SK-N-SH (cell line): Measurements from ENCODE around the gene TMEM218. TPM values are rescaled to one million over a fixed set of nuclear protein-coding genes. Genes with fewer than 3 reads are reported as not detected.

ENCODE experiments used
- CTCF ChIA-PET: fragments of 300-600, 350-600 bp; formaldehyde crosslinking; extraction: SDS; loops from one replicate; lab custom pipeline; 2021; lab: Yijun Ruan, JAX
- POLR2A ChIA-PET: fragments of 350-600 bp; sonication (Branson Sonifier 250); formaldehyde crosslinking; extraction: SDS; loops from one replicate; lab custom pipeline; 2020; ENCODE audit warnings: antibody characterized with exemption, inconsistent platforms; lab: Yijun Ruan, JAX
- DNase-seq: peaks from one replicate; pipeline ENCODE4 v3.0.0; 2012
- H2AFZ ChIP-seq: fragments of 200-600 bp; sonication (generic); 2 replicates; pipeline ENCODE4 v1.8.1; 2016; ENCODE audit warnings: antibody characterized with exemption, mild to moderate bottlenecking, low read depth
- H3F3A ChIP-seq: fragments of 200-600 bp; sonication (generic); replicated peaks from 2 replicates; pipeline ENCODE3; 2016; ENCODE audit warnings: antibody characterized with exemption, mild to moderate bottlenecking; ENCODE audit not compliant: insufficient read depth
- H3K27ac ChIP-seq, 2 experiments: fragments of 200-500 bp in 1 of 2; fragments of 200-600 bp in 1 of 2; sonication (Bioruptor generic) in 1 of 2; sonication (generic), shearing (Covaris generic) in 1 of 2; 2 replicates each; pipeline versions ENCODE4 v1.5.1 to v1.6.1; 2014 to 2016; ENCODE audit warnings: low read depth in 2 of 2, inconsistent platforms in 1 of 2, low read length in 1 of 2, mild to moderate bottlenecking in 1 of 2, mixed read lengths in 1 of 2
- H3K27me3 ChIP-seq: fragments of 200-600 bp; sonication (generic), shearing (Covaris generic); 2 replicates; pipeline ENCODE4 v1.6.1; 2016; ENCODE audit warnings: mixed run types; ENCODE audit not compliant: insufficient read depth
- H3K36me3 ChIP-seq, 2 experiments: fragments of 200-500 bp in 1 of 2; fragments of 200-600 bp in 1 of 2; sonication (Bioruptor generic) in 1 of 2; sonication (generic) in 1 of 2; replicated peaks in 1 of 2; 2 replicates each; pipeline versions ENCODE3 to v1.5.1; 2014 to 2016; ENCODE audit warnings: low read length in 1 of 2, mild to moderate bottlenecking in 1 of 2; ENCODE audit not compliant: insufficient read depth in 2 of 2, control insufficient read depth in 1 of 2
- H3K4me1 ChIP-seq, 2 experiments: fragments of 200-500 bp in 1 of 2; fragments of 200-600 bp in 1 of 2; sonication (Bioruptor generic) in 1 of 2; sonication (generic), shearing (Covaris generic) in 1 of 2; 2 replicates each; pipeline versions ENCODE4 v1.5.1 to v1.6.1; 2014 to 2016; ENCODE audit warnings: low read depth in 1 of 2, low read length in 1 of 2, mixed run types in 1 of 2; ENCODE audit not compliant: insufficient read depth in 2 of 2, control insufficient read depth in 1 of 2
- H3K4me2 ChIP-seq: fragments of 200-600 bp; sonication (generic), shearing (Covaris generic); 2 replicates; pipeline ENCODE4 v1.6.1; 2017; ENCODE audit warnings: mixed run types
- H3K4me3 ChIP-seq, 2 experiments: fragments of 200-500 bp in 1 of 2; fragments of 200-600 bp in 1 of 2; sonication (Bioruptor generic) in 1 of 2; sonication (generic), shearing (Covaris generic) in 1 of 2; 2 replicates each; pipeline versions ENCODE4 v1.5.1 to v1.8.1; 2014 to 2016; ENCODE audit warnings: low read depth in 2 of 2, inconsistent platforms in 1 of 2, low read length in 1 of 2, mild to moderate bottlenecking in 1 of 2, mixed read lengths in 1 of 2, moderate library complexity in 1 of 2
- H3K79me2 ChIP-seq: fragments of 200-600 bp; sonication (generic); 2 replicates; pipeline ENCODE4 v1.8.1; 2017; ENCODE audit warnings: mild to moderate bottlenecking; ENCODE audit not compliant: insufficient read depth
- H3K9ac ChIP-seq: fragments of 200-600 bp; sonication (generic); 2 replicates; pipeline ENCODE4 v1.6.1; 2017; ENCODE audit warnings: mixed run types
- H3K9me2 ChIP-seq: fragments of 200-600 bp; sonication (generic); 2 replicates; pipeline ENCODE4 v1.6.1; 2017; ENCODE audit warnings: mixed run types
- H3K9me3 ChIP-seq: fragments of 200-600 bp; sonication (generic); 2 replicates; pipeline ENCODE4 v1.6.1; 2017; ENCODE audit warnings: mixed run types, mild to moderate bottlenecking, moderate library complexity
- H4K20me1 ChIP-seq: fragments of 200-600 bp; sonication (generic); 2 replicates; pipeline ENCODE4 v1.6.1; 2017; ENCODE audit warnings: mild to moderate bottlenecking, mixed run types; ENCODE audit not compliant: insufficient read depth
- CHD2 ChIP-seq: fragments of 150-350 bp; IDR thresholded peaks from 2 replicates; pipeline ENCODE4 v1.6.1; 2018; ENCODE audit warnings: low read length; ENCODE audit not compliant: partially characterized antibody
- ELF1 ChIP-seq: IDR thresholded peaks from 2 replicates; pipeline ENCODE4 v1.4.0; 2012
- FOSL2 ChIP-seq: IDR thresholded peaks from 2 replicates; pipeline ENCODE4 v1.4.0; 2012; ENCODE audit warnings: low read depth, mild to moderate bottlenecking, moderate library complexity, borderline replicate concordance
- FOXM1 ChIP-seq: IDR thresholded peaks from 2 replicates; pipeline ENCODE4 v1.4.0; 2012; ENCODE audit warnings: low read depth, mild to moderate bottlenecking
- GATA2 ChIP-seq: sonication (generic); formaldehyde crosslinking; IDR thresholded peaks from 2 replicates; pipeline ENCODE4 v1.5.0; 2020; ENCODE audit warnings: mild to moderate bottlenecking, missing genetic modification reagents
- IRF3 ChIP-seq: fragments of 150-350 bp; IDR thresholded peaks from 2 replicates; pipeline ENCODE4 v1.6.1; 2016; ENCODE audit warnings: mild to moderate bottlenecking, low read depth, low read length
- MXI1 ChIP-seq: IDR thresholded peaks from 2 replicates; pipeline ENCODE4 v1.6.1; 2012; ENCODE audit warnings: mild to moderate bottlenecking, low read depth, low read length, improper control_type of control experiment
- NFIC ChIP-seq: IDR thresholded peaks from 2 replicates; pipeline ENCODE4 v1.4.0; 2012; ENCODE audit warnings: borderline replicate concordance
- NRF1 ChIP-seq: IDR thresholded peaks from 2 replicates; pipeline ENCODE4 v1.6.1; 2012; ENCODE audit warnings: low read depth, mild to moderate bottlenecking, low read length
- PBX3 ChIP-seq: IDR thresholded peaks from 2 replicates; pipeline ENCODE4; 2012
- RAD21 ChIP-seq: IDR thresholded peaks from 2 replicates; pipeline ENCODE4 v1.6.1; 2012; ENCODE audit warnings: mild to moderate bottlenecking, low read length
- RCOR1 ChIP-seq: fragments of 150-350 bp; IDR thresholded peaks from 2 replicates; pipeline ENCODE4 v1.6.1; 2017; ENCODE audit warnings: antibody characterized with exemption, low read length
- REST ChIP-seq: IDR thresholded peaks from 2 replicates; pipeline ENCODE4 v1.6.1; 2012; ENCODE audit warnings: mild to moderate bottlenecking, low read depth, low read length, moderate library complexity
- RFX5 ChIP-seq: IDR thresholded peaks from 2 replicates; pipeline ENCODE4 v1.6.1; 2012; ENCODE audit warnings: mild to moderate bottlenecking, improper control_type of control experiment, low read length
- SIN3A ChIP-seq: IDR thresholded peaks from 2 replicates; pipeline ENCODE4 v1.6.1; 2012; ENCODE audit warnings: low read depth, mild to moderate bottlenecking, low read length, moderate library complexity, borderline replicate concordance
- TCF12 ChIP-seq: IDR thresholded peaks from 2 replicates; pipeline ENCODE4 v1.4.0; 2012
- USF1 ChIP-seq: IDR thresholded peaks from 2 replicates; pipeline ENCODE4 v1.4.0; 2012; ENCODE audit warnings: low read depth, borderline replicate concordance
- YY1 ChIP-seq: IDR thresholded peaks from 2 replicates; pipeline ENCODE4 v1.4.0; 2012; ENCODE audit warnings: low read depth, mild to moderate bottlenecking
- WGBS: methylation state at CpG from one replicate; pipeline ENCODE4 v1.1.6; 2017; ENCODE audit warnings: low lambda C conversion rate; 5-methylcytosine and 5-hydroxymethylcytosine counted together
- polyA plus RNA-seq, 3 experiments: library from polyadenylated mRNA; depleted of rRNA; stranded (reverse); fragments of >200 nt; gene quantifications; 2 replicates each; pipeline ENCODE4 v1.2.3, GENCODE V29; 2012
- TF ChIP-seq, protein P1 (sequence below): IDR thresholded peaks from 2 replicates; pipeline ENCODE4 v1.4.0; 2012; ENCODE audit warnings: low read depth
- TF ChIP-seq, protein P2 (sequence below): fragments of 200-600 bp; sonication (generic); IDR thresholded peaks from 2 replicates; pipeline ENCODE4 v1.6.1; 2017; ENCODE audit warnings: antibody characterized with exemption, mild to moderate bottlenecking, moderate library complexity

The TMEM218 gene
- polyA plus RNA-seq, 1 of the 3 experiments (the other 2 are of a cell fraction): 36.2 TPM

GRCh38 chr11:125117429-125117828 is 6.0 kb upstream of the TMEM218 start:
- DNase-seq: no peak
- WGBS: 84% methylated on average over 4 of the region's 4 CpGs
- no peak for TF ChIP-seq GATA2
- no peak overlapping the region for H3K27ac ChIP-seq
- no peaks in the 10 kb centered on the region for H4K20me1 ChIP-seq
- H2AFZ ChIP-seq: no peak overlapping the region
- H3K9ac ChIP-seq: no peak overlapping the region
- ChIA-PET CTCF (interaction anchor here (1.0 kb wide), 1 partner anchor 25 kb away, joined by 4 read pairs; no protein-coding TSS in a partner anchor), POLR2A (interaction anchor here (0.6 kb wide), 1 partner anchor 1168 kb away, joined by 4 read pairs; no protein-coding TSS in a partner anchor)
- no peaks in the 10 kb centered on the region; the same call in 1 of the 2 replicates for H3K27me3 ChIP-seq
- H3K79me2 ChIP-seq: no peaks in the 10 kb centered on the region
- no peaks in the 10 kb centered on the region for H3K9me3 ChIP-seq
- no peak overlapping the region for H3K4me3 ChIP-seq
- H3K4me2 ChIP-seq: no peak overlapping the region
- no peaks in the 10 kb centered on the region for H3K4me1 ChIP-seq
- H3K36me3 ChIP-seq: no peaks in the 10 kb centered on the region
- H3F3A ChIP-seq: no peaks in the 10 kb centered on the region
- H3K9me2 ChIP-seq: no peaks in the 10 kb centered on the region

- no peaks in the 10 kb centered on the region; the same call in 1 of the 2 replicates for H3K27me3 ChIP-seq
- peaks cover 5 to 8% of the 10 kb centered on the region in 2 experiments; a peak in 2 of 4 replicates for H3K4me1 ChIP-seq
- H3K4me2 ChIP-seq: no peak overlapping the region
- H3K36me3 ChIP-seq: no peaks in the 10 kb centered on the region
- no peak overlapping the region for H2AFZ ChIP-seq
- H3K9ac ChIP-seq: no peak overlapping the region
- ChIA-PET CTCF (no interaction called here), POLR2A (interaction anchor here (0.6 kb wide), 1 partner anchor 644 kb away, joined by 3 read pairs; no protein-coding TSS in a partner anchor)
- H4K20me1 ChIP-seq: no peaks in the 10 kb centered on the region
- WGBS: 73% methylated on average over 7 of the region's 8 CpGs
- no peak overlapping the region for H3K27ac ChIP-seq
- DNase-seq: no peak
- H3K79me2 ChIP-seq: peaks cover 17% of the 10 kb centered on the region
- H3F3A ChIP-seq: no peaks in the 10 kb centered on the region
- no peaks in the 10 kb centered on the region for H3K9me3 ChIP-seq
- H3K9me2 ChIP-seq: no peaks in the 10 kb centered on the region
- no peak overlapping the region for H3K4me3 ChIP-seq
- TF ChIP-seq SIN3A (no peak), YY1 (no peak), FOXM1 (no peak), REST (no peak), USF1 (no peak), RCOR1 (no peak), NRF1 (no peak), FOSL2 (no peak), TCF12 (no peak), RAD21 (no peak), ELF1 (no peak), PBX3 (no peak), CHD2 (no peak), RFX5 (no peak), MXI1 (no peak), IRF3 (no peak), NFIC (no peak)
- TF ChIP-seq, protein P1, sequence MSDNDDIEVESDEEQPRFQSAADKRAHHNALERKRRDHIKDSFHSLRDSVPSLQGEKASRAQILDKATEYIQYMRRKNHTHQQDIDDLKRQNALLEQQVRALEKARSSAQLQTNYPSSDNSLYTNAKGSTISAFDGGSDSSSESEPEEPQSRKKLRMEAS: no peak
- TF ChIP-seq, protein P2, sequence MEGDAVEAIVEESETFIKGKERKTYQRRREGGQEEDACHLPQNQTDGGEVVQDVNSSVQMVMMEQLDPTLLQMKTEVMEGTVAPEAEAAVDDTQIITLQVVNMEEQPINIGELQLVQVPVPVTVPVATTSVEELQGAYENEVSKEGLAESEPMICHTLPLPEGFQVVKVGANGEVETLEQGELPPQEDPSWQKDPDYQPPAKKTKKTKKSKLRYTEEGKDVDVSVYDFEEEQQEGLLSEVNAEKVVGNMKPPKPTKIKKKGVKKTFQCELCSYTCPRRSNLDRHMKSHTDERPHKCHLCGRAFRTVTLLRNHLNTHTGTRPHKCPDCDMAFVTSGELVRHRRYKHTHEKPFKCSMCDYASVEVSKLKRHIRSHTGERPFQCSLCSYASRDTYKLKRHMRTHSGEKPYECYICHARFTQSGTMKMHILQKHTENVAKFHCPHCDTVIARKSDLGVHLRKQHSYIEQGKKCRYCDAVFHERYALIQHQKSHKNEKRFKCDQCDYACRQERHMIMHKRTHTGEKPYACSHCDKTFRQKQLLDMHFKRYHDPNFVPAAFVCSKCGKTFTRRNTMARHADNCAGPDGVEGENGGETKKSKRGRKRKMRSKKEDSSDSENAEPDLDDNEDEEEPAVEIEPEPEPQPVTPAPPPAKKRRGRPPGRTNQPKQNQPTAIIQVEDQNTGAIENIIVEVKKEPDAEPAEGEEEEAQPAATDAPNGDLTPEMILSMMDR: no peak
Measured at GRCh38 chr11:125114518-125114917, 3.1 kb upstream of the TMEM218 start.
